Natural killer cell treated with Interleukin-12 subunit alpha and Interleukin-12 subunit beta and Interleukin-15 and Interleukin-18, amount 100 ng/mL, for 72 hours (primary cell): ENCODE data around the gene SPACA7. TPM values are rescaled to one million over a fixed set of nuclear protein-coding genes. Genes with fewer than 3 reads are reported as not detected.

Experiments
- ATAC-seq, 2 donors: fragments of 150-1000 bp; cut with Tn5 transposase in 1 of 2; sonication (Bioruptor Pico), chemical (Tn5 transposase) in 1 of 2; 2 replicates each; pipeline ENCODE4 v1.10.0; 2021
- DNase-seq: peaks from one replicate; pipeline ENCODE4 v3.0.0; 2022; ENCODE audit warnings: low spot score
- H3K27ac Mint-ChIP-seq, 2 donors: 1 replicate in 1 of 2; 2 replicates in 1 of 2; pipeline ENCODE4 v1.8.0; 2022; ENCODE audit warnings: mixed read lengths in 2 of 2, mild to moderate bottlenecking in 1 of 2, moderate library complexity in 1 of 2
- H3K27me3 Mint-ChIP-seq, 2 donors: 1 replicate in 1 of 2; 2 replicates in 1 of 2; pipeline ENCODE4 v1.8.0; 2022; ENCODE audit warnings: mixed read lengths in 2 of 2
- H3K36me3 Mint-ChIP-seq: one replicate; pipeline ENCODE4 v1.8.0; 2022; ENCODE audit warnings: mixed read lengths
- H3K4me1 Mint-ChIP-seq, 2 donors: 1 replicate in 1 of 2; 2 replicates in 1 of 2; pipeline ENCODE4 v1.8.0; 2022; ENCODE audit warnings: low read depth in 2 of 2, mixed read lengths in 2 of 2, mild to moderate bottlenecking in 1 of 2
- H3K4me3 Mint-ChIP-seq: one replicate; pipeline ENCODE4 v1.8.0; 2022; ENCODE audit warnings: mixed read lengths
- H3K9me3 Mint-ChIP-seq: 2 replicates; pipeline ENCODE4 v1.8.0; 2022; ENCODE audit warnings: mixed read lengths
- total RNA-seq, 2 donors: library from RNA; stranded (reverse); gene quantifications; one replicate each; pipeline ENCODE4 v1.2.3, GENCODE V29; 2022

SPACA7 gene
- total RNA-seq, 2 donors from 2014 or later, result not detected

GRCh38 chr13:112441779-112442310, 65.7 kb downstream of the SPACA7 start:
- peaks cover 6% of the 10 kb centered on the region for H3K36me3 Mint-ChIP-seq
- H3K27me3 Mint-ChIP-seq, result peaks cover 15 to 27% of the 10 kb centered on the region in 2 donors

DNA sequence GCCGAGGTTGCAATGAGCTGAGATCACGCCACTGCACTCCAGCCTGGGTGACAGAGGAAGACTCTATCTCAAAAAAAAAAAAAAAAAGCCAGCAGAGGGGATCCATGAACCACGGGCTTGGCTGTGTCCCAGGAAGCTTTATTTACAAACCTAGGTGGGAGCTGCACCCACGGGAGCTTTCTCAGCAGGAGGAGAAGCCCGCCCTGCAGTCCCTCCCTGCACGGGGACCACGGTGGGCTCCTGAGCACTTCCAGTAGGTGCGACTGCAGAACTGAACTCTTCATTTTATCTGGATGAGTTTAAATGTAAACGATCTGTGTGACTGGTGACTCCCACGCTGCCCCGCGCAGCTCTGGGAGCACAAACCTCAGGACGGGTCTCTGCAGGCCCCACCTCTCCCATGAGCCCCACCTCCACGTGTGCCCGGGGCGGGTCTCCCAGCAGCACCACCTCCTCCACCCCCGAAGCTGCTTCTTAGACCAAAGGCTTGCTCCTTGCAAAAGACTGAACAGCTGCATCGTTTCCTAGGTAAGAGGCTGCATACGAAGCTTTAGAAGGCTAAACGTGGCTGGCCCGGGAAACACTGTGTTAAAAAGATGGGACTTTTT, 66.4 kb downstream of the SPACA7 start:
- no peak for DNase-seq
- no peak for ATAC-seq
- Mint-ChIP-seq H3K27me3 (peaks cover 18 to 27% of the 10 kb centered on the region in 2 donors), H3K4me1 (no peaks in the 10 kb centered on the region), H3K36me3 (peaks cover 6% of the 10 kb centered on the region), H3K27ac (no peak overlapping the region), H3K9me3 (peaks cover 6% of the 10 kb centered on the region), H3K4me3 (no peak overlapping the region)

More at GRCh38 chr13:112441779-112442310, 65.7 kb downstream of the SPACA7 start:
- Mint-ChIP-seq H3K4me3 (no peak overlapping the region), H3K27ac (no peak overlapping the region), H3K4me1 (no peaks in the 10 kb centered on the region), H3K9me3 (peaks cover 6% of the 10 kb centered on the region)
- no peak for DNase-seq
- no peak for ATAC-seq

GRCh38 chr13:112443191-112443994, 67.2 kb downstream of the SPACA7 start:
- Mint-ChIP-seq H3K27ac (no peak overlapping the region), H3K27me3 (peaks cover 15 to 21% of the 10 kb centered on the region in 2 donors), H3K4me1 (no peaks in the 10 kb centered on the region), H3K4me3 (no peak overlapping the region), H3K9me3 (peaks cover 1% of the 10 kb centered on the region), H3K36me3 (peaks cover under 1% of the 10 kb centered on the region)
- DNase-seq (no peak), ATAC-seq (no peak)

DNA sequence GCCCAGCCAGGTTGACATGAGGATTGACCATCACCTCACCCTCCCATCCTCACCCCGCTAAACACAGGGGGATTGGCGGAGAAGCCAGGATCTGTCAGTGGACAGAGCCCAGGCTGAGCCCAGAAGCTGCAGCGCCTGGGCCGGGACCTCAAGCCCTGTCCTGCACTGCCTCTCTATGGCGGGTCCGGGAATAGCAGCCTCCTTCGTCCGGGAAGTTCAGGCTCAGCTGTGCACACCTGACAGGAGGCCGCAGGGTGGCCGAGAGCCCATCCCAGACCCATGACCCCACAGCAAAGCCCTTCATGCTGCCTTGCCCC, 67.8 kb downstream of the SPACA7 start:
- H3K27me3 Mint-ChIP-seq, result peaks cover 14 to 16% of the 10 kb centered on the region in 2 donors
- H3K27ac Mint-ChIP-seq, result no peak overlapping the region

GRCh38 chr13:112444416-112445399, 68.6 kb downstream of the SPACA7 start:
- peak in 1 of 2 donors; percentile 13 for ATAC-seq
- H3K27ac Mint-ChIP-seq, result no peak overlapping the region
- H3K4me1 Mint-ChIP-seq, result no peaks in the 10 kb centered on the region
- no peaks in the 10 kb centered on the region for H3K9me3 Mint-ChIP-seq
- H3K27me3 Mint-ChIP-seq, result peaks cover 9 to 10% of the 10 kb centered on the region in 2 donors
- no peak for DNase-seq
- H3K36me3 Mint-ChIP-seq, result no peaks in the 10 kb centered on the region
- H3K4me3 Mint-ChIP-seq, result no peak overlapping the region

More for the DNA sequence above, 67.8 kb downstream of the SPACA7 start:
- DNase-seq, result no peak
- no peaks in the 10 kb centered on the region for H3K9me3 Mint-ChIP-seq
- H3K36me3 Mint-ChIP-seq, result no peaks in the 10 kb centered on the region
- no peaks in the 10 kb centered on the region for H3K4me1 Mint-ChIP-seq
- no peak overlapping the region for H3K4me3 Mint-ChIP-seq
- ATAC-seq, result peak; percentile 51 to 66

- no peak overlapping the region for H3K27ac Mint-ChIP-seq
- no peak overlapping the region for H3K4me3 Mint-ChIP-seq
- H3K36me3 Mint-ChIP-seq, result no peaks in the 10 kb centered on the region
- H3K27me3 Mint-ChIP-seq, result peaks cover 0 to 6% of the 10 kb centered on the region in 2 donors
- ATAC-seq, result no peak
- no peak for DNase-seq
- H3K4me1 Mint-ChIP-seq, result no peaks in the 10 kb centered on the region
- no peaks in the 10 kb centered on the region for H3K9me3 Mint-ChIP-seq
Measured at GRCh38 chr13:112445411-112446271, 69.5 kb downstream of the SPACA7 start.

- Mint-ChIP-seq H3K9me3 (no peaks in the 10 kb centered on the region), H3K36me3 (no peaks in the 10 kb centered on the region), H3K27me3 (peaks cover 0 to 6% of the 10 kb centered on the region in 2 donors), H3K27ac (no peak overlapping the region), H3K4me1 (no peaks in the 10 kb centered on the region), H3K4me3 (no peak overlapping the region)
- DNase-seq (no peak), ATAC-seq (no peak)
Measured at GRCh38 chr13:112446347-112446861, 70.2 kb downstream of the SPACA7 start.

DNA sequence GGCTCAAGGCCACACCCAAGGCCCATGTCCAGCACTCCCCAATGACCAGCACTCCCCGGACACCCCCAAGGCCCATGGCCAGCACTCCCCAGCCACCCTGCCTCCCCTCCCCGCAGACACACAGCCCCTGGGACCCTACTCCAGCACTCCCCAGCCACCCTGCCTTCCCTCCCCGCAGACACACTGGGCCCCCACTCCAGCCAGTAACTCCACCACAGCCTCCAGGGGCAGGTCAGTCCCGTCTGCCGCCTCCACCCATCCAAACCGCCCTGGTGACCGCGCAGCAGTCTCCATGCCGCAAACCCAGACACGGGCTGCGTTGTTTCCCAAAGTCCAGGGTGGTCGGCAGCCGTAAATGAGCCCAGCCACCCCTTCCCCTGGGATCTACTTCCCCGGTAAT, 70.7 kb downstream of the SPACA7 start:
- DNase-seq (no peak), ATAC-seq (no peak)
- H3K27ac Mint-ChIP-seq, result no peak overlapping the region
- no peaks in the 10 kb centered on the region for H3K4me1 Mint-ChIP-seq
- H3K36me3 Mint-ChIP-seq, result no peaks in the 10 kb centered on the region
- H3K27me3 Mint-ChIP-seq, result peaks cover 0 to 6% of the 10 kb centered on the region in 2 donors
- H3K4me3 Mint-ChIP-seq, result no peak overlapping the region
- H3K9me3 Mint-ChIP-seq, result no peaks in the 10 kb centered on the region

- no peaks in the 10 kb centered on the region for H3K36me3 Mint-ChIP-seq
- ATAC-seq, result no peak
- H3K9me3 Mint-ChIP-seq, result no peaks in the 10 kb centered on the region
- no peak for DNase-seq
- no peak overlapping the region for H3K4me3 Mint-ChIP-seq
- H3K27me3 Mint-ChIP-seq, result peaks cover 0 to 6% of the 10 kb centered on the region in 2 donors
- H3K27ac Mint-ChIP-seq, result no peak overlapping the region
- no peaks in the 10 kb centered on the region for H3K4me1 Mint-ChIP-seq
Measured at GRCh38 chr13:112447306-112447705, 71.2 kb downstream of the SPACA7 start.

DNA sequence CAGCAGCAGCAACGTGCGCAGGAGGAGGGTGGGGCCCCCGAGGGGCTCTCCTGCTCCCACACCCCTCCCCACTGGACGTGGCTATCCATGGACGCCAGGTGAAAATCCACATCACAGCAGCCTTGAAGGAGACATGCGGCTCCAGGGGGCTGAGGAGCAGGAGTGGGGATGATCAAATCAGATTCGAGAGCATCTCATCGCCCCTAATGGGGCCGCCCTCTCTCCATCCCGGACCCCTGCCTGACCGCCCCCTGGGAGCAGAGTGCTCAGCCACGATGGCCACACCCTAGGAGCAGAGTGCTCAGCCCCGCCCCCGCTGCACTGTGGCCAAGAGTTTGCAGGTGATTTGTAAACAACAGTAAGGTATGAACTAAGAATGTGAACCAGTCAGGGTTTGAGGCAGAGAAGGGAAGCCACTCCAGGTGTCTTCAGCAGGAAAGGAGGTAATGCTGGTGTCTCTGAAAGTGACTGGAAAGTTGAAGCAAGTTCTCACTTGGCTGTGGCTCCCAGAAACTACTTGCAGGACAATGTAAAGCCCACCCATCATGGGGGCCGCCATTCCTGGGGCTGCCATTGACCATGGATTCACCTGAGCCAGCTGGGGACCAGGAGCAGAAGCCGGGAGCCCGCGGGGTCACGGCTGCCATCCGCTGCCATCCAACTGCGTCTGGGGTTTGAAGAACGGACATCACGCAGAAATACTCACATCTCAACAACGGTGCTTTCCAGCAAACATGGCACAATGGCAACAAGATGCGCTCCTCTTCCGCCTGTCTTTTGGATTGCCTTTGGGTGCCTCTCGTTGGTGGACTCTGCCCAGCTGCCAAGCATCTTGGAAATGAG, 71.8 kb downstream of the SPACA7 start:
- Mint-ChIP-seq H3K27ac (no peak overlapping the region), H3K9me3 (no peaks in the 10 kb centered on the region), H3K36me3 (no peaks in the 10 kb centered on the region), H3K27me3 (peaks cover 0 to 6% of the 10 kb centered on the region in 2 donors), H3K4me1 (no peaks in the 10 kb centered on the region), H3K4me3 (no peak overlapping the region)
- ATAC-seq (no peak), DNase-seq (no peak)

- Mint-ChIP-seq H3K4me1 (no peaks in the 10 kb centered on the region), H3K36me3 (no peaks in the 10 kb centered on the region), H3K9me3 (no peaks in the 10 kb centered on the region), H3K4me3 (no peak overlapping the region), H3K27me3 (peaks cover 0 to 4% of the 10 kb centered on the region in 2 donors), H3K27ac (no peak overlapping the region)
- DNase-seq (no peak), ATAC-seq (no peak)
Measured at GRCh38 chr13:112448621-112449544, 72.7 kb downstream of the SPACA7 start.
